ENCODE results near the gene CRACR2B. TPM values are rescaled to one million over a fixed set of nuclear protein-coding genes. Genes with fewer than 3 reads are reported as not detected.

Gene CRACR2B
- total and polyA plus RNA-seq, 10 of the 15 experiments (the other 5 are each of a cell fraction or from before 2014, with no cell fraction given), result 0.10 to 33.7 (median 12.7) TPM

GRCh38 chr11:818396-819128, 9.2 kb upstream of the CRACR2B start, which contains the start of gene PNPLA2:
PNPLA2 (plus strand) TSS chr11:818914; CDS start chr11:819719, 805 bp downstream.
- no peak for ATAC-seq
- Histone ChIP-seq H2AFZ (ENCODE audit: control insufficient read depth, low read depth, low read length) (peak within 1 kb of the TSS; percentile 72), H3K4me2 (ENCODE audit: control insufficient read depth, insufficient read depth) (peak within 1 kb of the TSS; percentile 83), H3K27me3 (replicated peaks in 1 of 2; ENCODE audit: control insufficient read depth in 2 of 2, insufficient read depth in 2 of 2, low read length in 1 of 2) (no peaks in the 10 kb centered on the region), H3K27ac (ENCODE audit: control insufficient read depth, insufficient read depth) (peak within 1 kb of the TSS; percentile 73), H3K9ac (ENCODE audit: control insufficient read depth, insufficient read depth, low read length) (peak within 1 kb of the TSS; percentile 82), H3K9me3 (replicated peaks; ENCODE audit: control insufficient read depth, insufficient read depth, low read length) (no peaks in the 10 kb centered on the region), H4K20me1 (ENCODE audit: control insufficient read depth, insufficient read depth) (peaks cover 4% of the 10 kb centered on the region), H3K36me3 (ENCODE audit: control insufficient read depth in 2 of 2, insufficient read depth in 2 of 2, low read length in 1 of 2) (peaks cover under 1 to 6% of the 10 kb centered on the region in 2 experiments; a peak in 3 of 4 replicates), H3K4me3 (peak within 1 kb of the TSS; percentile 82), H3K4me1 (ENCODE audit: control insufficient read depth, insufficient read depth, low read length) (no peaks in the 10 kb centered on the region; the same call in 1 of the 2 replicates), H3K79me2 (ENCODE audit: control insufficient read depth, insufficient read depth, low read length) (peaks cover 5% of the 10 kb centered on the region)
- BruUV-seq (replicated peaks), result no TSS peak
- TF ChIP-seq ZNF592 (IDR thresholded peaks at IDR 0.05) (no peak), YBX1 (IDR thresholded peaks at IDR 0.05) (no peak), BACH1 (IDR thresholded peaks at IDR 0.05; ENCODE audit: borderline replicate concordance) (peak; percentile 33; the same call in 1 of the 2 replicates), ZBTB11 (CRISPR knock-in tag; IDR thresholded peaks at IDR 0.05) (no peak)
- ChIA-PET SMC1A (ENCODE audit: uncharacterized antibody, unreplicated experiment) (interaction anchor here (0.8 to 1.7 kb wide), 2 partner anchors 8 to 10 kb away, joined by 4 to 5 read pairs; partner anchors contain the start of gene RPLP2), POLR2A (interaction anchor here (0.6 to 4.3 kb wide), 13 partner anchors 8 to 203 kb away, joined by 3 to 33 read pairs (median 7); partner anchors contain the start of genes CD151, CRACR2B, IRF7 and PIDD1), CTCF (interaction anchor here (1.2 to 1.3 kb wide), 2 partner anchors 8 to 24 kb away, joined by 4 read pairs; partner anchors contain the start of genes POLR2L and TSPAN4), RAD21 (ENCODE audit: unreplicated experiment) (interaction anchor here (0.8 to 1.9 kb wide), 5 partner anchors 9 to 77 kb away, joined by 3 to 13 read pairs (median 4); partner anchors contain the start of genes PIDD1 and RPLP2)
- FAIRE-seq, result no peak
- intact Hi-C loops (cut with micrococcal nuclease; ENCODE audit: unreplicated experiment) (no loop called here), in situ Hi-C loops (cut with MboI) (loop anchor here (25.0 kb wide), 1 partner anchor 1569 kb away; the partner anchor contains the start of gene CD81)
- 35% methylated on average over 20 of the region's 20 CpGs for WGBS (ENCODE audit: insufficient coverage, insufficient replicate concordance, low lambda C conversion rate, missing lambda C conversion rate)
- DNase-seq (ENCODE audit: low read depth, low spot score), result no peak
